PFSK-1 (cell line): ENCODE data around the gene STK26.

Experiments
- POLR2AphosphoS5 ChIP-seq: IDR thresholded peaks from 2 replicates; pipeline ENCODE4 v1.6.1; 2012; ENCODE audit warnings: low read depth, mild to moderate bottlenecking, control low read depth, low read length, moderate library complexity
- REST ChIP-seq, 2 experiments: IDR thresholded peaks; 2 replicates each; pipeline versions ENCODE4 v1.6.1 to v1.8.0; 2011 to 2012; ENCODE audit warnings: low read depth in 2 of 2, low read length in 2 of 2, control low read depth in 1 of 2, inconsistent platforms in 1 of 2, mild to moderate bottlenecking in 1 of 2, moderate library complexity in 1 of 2; ENCODE audit not compliant: insufficient read depth in 1 of 2
- SIN3A ChIP-seq: IDR thresholded peaks from 2 replicates; pipeline ENCODE4 v1.6.1; 2012; ENCODE audit warnings: mild to moderate bottlenecking, low read length, moderate library complexity, borderline replicate concordance; ENCODE audit not compliant: insufficient read depth
- TAF1 ChIP-seq: IDR thresholded peaks from 2 replicates; pipeline ENCODE4 v1.6.1; 2012; ENCODE audit warnings: low read length, control low read depth, borderline replicate concordance; ENCODE audit not compliant: insufficient read depth

- TF ChIP-seq REST (IDR thresholded peaks at IDR 0.05; ENCODE audit: insufficient read depth in 1 of 2, low read depth in 2 of 2, low read length in 2 of 2) (no peak), POLR2AphosphoS5 (no peak), TAF1 (no peak), SIN3A (no peak)
Measured at GRCh38 chrX:132086672-132087071, 63.6 kb downstream of the STK26 start.
